ENCODE data around the gene C6orf89.
"Not testable (repeated sequence)": the region's sequence is repeated elsewhere in the genome, so short reads cannot be mapped to it uniquely, and the experiment has no call there.

The C6orf89 gene

GRCh38 chr6:36888115-36888643, 2.4 kb downstream of the C6orf89 start:
- peak; percentile 62 for DNase-seq

GRCh38 chr6:36888654-36889481, 3.1 kb downstream of the C6orf89 start:
- peak; percentile 59 for DNase-seq

GRCh38 chr6:36890112-36890663, 4.4 kb downstream of the C6orf89 start:
- no peak for DNase-seq

- not testable (repeated sequence) for DNase-seq
Observed at GRCh38 chr6:36891153-36891552, 5.4 kb downstream of the C6orf89 start.

- DNase-seq, result no peak
Observed at GRCh38 chr6:36893976-36894932, 8.5 kb downstream of the C6orf89 start.

DNA sequence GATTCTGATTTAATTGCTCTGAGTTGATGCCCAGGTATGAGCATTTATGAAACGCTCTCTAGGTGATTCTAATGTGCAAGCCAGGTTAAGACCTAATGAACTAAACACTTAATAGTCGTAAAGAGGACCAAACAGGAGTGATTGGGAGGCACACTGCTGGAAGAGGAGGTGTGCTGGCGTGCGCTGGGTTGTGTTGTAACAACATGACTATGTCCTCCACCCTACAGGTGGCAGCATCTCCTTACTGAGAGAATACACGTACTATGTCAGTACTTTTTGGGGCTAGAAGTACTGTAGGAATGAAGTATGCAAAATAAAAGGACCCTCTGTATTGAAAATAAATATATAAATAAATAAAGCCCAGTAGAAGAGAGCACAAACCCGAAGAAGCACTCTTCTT, 11.9 kb downstream of the C6orf89 start:
- DNase-seq, result peak; percentile 26

DNA sequence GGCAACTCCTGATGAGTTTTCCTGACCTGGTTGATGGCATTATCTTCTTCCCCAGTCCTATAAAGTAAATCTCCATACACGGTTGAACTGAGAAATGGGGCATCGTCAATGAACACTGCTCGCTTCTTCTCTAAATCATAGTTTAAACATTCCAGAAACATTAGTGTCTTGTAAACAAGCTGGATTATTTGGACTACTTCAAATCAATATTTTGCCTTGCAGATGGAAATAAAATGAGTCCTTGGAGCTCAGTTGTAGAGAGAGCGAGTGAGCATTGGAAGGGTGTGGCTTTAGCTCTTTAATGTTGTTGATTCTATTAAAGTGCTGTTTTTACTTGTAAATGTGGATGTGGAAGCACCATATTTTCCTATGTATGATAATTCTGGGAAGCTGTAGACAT, 18.4 kb downstream of the C6orf89 start:
- DNase-seq, result no peak

DNA sequence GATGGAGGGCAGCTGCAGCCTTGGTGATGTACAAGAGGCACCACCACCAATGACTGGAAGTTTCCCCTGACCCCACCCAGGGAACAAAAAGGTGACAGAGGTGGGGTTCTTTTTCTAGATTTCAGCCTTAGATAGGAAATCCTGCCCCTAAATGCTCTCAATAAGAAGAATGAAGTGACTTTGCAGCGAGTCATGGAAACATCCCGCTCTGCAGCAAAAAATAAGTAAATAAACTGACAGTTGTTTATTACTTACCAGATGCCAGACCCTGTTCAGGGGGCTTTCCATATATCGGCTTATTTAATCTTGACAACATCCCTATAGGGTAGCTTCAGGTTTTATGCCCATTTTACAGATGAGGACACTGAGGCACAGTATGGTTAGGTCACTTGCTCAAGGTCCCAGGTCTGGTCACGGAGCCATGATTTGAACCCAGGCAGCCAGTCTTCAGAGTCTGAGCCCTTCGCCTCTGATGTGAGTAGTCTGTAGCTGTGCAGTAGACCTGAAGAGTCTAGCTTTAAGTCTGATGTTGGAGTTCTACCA, 19.2 kb downstream of the C6orf89 start:
- DNase-seq, result no peak

DNA sequence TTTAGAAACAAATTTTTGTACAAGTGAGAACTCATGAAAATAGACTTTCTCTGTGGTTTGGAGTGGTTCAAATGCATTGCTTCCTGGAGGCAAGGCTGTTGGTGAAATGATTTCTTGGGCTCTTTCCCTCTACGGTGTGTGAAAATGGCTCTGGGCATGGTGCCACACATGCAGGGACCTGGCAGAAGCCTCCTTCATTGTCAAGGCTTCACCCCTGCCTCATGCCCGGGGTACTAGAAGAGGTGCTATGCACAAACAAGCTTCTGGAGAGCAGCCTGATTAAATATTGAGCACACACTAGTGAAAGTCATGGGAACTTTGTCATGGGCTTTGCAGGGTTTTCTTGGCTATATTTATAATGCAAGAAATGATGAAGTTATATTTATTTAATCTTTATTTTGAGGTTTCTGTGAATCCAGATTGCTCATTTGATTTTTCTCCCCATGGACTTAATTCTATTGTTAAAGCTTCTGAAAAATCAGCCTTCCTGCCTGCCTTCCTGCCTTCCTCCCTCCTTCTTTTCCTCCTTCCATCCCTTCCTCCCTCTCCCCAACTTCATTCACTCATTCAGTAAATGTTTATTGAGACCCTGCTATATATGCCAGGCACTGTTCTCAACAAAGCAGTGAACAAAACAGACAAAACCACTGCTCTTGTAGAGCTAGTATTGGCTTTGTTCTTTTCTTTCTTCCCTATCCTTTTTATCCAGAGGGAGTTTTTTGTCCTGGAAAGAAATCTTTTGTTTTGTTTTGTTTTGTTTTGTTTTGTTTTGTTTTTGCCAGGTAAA, 21.0 kb downstream of the C6orf89 start:
- DNase-seq, result no peak

DNA sequence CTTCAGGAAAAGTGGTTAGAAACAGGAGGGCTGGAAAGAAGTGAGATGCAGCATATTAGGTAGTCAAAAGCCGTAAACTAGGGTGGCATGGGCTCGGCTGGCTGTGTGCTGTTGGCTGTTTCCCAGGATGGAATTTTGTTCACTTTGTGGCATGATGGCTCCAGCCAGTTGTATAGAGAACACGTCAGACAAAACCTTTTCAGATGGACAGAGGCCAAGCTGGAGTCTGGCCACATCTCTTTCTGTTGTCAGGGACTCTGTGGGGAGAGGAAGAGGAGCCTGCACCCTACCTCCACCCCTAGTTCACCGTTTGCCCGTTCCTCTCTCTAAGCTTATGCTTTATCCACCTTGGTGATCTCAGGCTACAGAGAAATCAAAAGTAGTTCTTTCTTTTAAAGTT, 22.0 kb downstream of the C6orf89 start:
- no peak for DNase-seq

GRCh38 chr6:36908747-36909146, 23.0 kb downstream of the C6orf89 start:
- no peak for DNase-seq

GRCh38 chr6:36912030-36912454, 26.3 kb downstream of the C6orf89 start:
- no peak for DNase-seq

DNA sequence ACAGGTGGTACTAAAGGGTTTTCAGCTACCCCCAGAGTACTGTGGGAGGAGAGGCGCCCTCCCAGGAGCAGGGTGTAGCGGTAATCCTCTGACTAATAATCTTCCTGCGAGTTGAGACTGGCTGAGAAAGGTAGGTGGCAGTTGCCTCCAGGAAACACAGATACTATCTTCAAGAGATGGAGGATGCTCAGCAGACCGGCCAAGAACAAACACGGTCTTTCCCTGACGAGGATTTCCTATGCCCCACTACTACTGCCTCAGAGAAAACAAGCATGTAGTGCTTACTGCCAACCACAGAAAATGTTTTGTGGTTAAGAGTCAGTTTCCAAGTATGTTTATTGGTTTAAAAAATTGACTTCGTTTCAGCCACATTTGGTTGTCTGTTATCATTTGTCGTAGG, 26.8 kb downstream of the C6orf89 start:
- DNase-seq, result no peak

DNA sequence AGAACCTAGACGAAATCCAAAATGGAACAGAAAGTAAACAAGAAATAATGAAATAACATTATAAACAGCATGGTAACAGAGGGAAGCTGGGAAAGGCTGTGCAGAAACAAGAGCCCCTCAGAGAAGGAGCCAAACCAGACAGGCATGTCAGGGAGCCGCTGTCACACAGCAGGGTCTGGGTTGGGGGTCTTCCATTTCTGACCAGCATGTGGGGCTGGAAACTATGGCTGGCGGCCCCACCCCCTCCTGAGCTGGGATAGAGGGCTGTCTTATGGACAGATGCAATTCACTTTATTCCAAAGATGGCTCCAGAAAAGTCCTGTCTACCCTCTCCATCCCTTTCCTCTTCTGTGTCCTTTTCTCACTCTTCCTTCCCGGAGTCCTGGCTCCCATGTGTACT, 27.3 kb downstream of the C6orf89 start:
- no peak for DNase-seq

GRCh38 chr6:36914227-36914794, 28.6 kb downstream of the C6orf89 start:
- no peak for DNase-seq

DNA sequence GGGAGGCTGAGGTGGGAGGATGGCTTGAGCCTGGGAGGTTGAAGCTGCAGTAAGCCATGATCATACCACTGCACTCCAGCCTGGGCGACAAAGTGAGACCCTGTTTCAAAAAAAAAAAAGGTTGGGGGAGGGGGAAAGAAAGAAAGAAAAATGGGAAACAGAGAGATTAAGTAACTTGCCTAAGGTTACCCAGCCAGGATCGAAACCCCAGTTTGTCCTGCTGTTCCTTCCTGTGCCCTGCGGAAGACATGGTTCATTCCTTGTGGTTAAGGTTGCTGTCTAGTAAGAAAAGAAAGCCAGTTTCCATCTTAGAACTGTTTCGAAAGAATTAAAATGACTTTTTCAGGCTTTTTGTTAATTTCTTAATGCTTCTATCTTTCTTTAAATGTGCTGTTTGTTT, 29.8 kb downstream of the C6orf89 start:
- no peak for DNase-seq

DNA sequence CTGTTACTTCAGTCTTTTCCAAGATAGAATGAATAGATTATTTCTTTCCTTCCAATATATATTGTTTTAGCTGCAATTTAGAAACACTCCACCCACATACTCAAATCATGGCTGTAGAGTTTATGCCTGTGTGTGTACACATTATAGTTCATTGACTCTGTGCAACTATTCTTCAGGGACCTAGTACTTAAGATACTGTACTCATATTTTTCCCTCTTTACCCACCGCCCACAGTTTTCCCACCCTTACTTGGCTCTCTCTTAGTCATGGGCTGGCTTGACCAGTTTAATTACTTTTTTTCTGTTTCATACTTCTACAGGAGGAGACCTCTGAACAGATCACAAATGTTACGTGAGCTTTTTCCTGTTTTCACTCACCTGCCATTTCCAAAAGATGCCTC, 30.4 kb downstream of the C6orf89 start:
- DNase-seq, result no peak

DNA sequence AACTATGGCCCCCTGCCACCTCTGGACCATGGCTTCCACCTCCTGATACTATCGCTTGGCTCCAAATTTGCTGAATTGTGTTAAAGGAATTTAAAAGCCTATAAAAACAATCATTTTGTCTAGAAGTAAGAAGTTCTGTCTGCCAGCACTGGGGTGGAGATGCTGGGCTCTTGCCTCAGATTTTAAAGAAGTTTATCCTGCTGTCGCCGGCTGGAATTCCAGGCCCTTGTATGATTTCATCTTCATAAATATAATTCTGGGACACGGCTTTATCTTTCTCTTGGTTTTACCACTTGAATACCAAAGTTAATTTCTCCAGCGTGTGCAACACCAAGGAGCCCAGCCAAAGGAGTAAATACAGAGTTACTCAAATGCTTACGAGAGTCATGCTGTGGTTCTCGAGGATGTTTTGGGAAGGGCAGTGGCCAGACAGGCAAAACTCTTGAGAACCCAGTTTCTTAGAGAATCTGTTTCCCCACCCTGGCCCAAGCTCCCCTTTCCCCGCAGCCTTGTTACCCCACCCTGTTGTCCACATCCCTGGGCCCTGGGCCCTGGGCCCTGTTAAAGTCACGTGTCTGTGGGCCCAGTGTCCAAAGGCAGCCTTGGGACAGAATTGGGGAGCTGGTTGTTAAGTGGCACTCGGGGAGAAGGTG, 31.9 kb downstream of the C6orf89 start:
- DNase-seq, result no peak

DNA sequence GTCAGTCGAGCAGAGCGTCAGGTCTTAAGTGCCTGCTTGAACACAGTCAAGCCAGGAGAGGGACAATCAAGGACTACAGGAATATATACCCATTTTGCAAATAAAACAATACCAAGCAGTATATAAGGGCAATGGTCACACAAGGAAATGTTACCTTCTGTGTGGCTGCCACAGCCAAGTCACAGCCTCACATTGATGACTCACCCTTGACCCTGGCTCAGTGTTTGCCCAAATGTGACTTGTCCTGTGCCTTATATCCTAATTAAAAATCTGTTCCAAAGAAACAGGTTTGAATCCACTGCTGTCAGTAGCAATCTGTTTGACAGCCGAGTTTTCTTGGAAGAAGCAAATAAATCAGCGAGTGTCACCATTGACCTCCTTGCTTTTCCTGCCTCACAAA, 34.3 kb downstream of the C6orf89 start:
- DNase-seq, result no peak

DNA sequence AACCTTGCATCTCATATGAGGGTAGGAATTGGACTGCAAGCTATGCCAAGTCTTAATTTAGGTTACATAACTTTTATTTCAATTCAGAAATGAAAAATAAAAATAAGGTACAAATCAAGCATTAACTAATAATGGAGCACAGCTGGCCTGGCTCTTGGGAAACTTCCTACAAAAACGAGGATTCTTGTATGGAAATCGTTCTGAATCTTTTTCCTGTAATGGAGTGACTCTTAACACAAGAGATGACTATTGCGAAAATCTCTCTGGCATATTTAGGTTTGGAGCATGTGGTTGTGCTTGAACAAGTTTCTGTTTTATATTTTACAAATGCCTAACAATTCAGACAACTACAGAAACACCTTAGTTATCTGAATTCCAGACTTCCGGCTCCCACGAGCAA, 34.8 kb downstream of the C6orf89 start:
- no peak for DNase-seq

GRCh38 chr6:36924131-36924530, 38.4 kb downstream of the C6orf89 start:
- DNase-seq, result no peak
